Hepatocyte (in vitro differentiated cells): ENCODE data around the gene STAC.

ENCODE experiments used
- EZH2 ChIP-seq: fragments of 200-600 bp; sonication (generic); IDR thresholded peaks from 2 replicates; pipeline ENCODE4 v1.6.1; 2016; ENCODE audit warnings: antibody characterized with exemption, mild to moderate bottlenecking, borderline replicate concordance
- TF ChIP-seq, protein P1 (sequence below): fragments of 200-600 bp; sonication (generic); IDR thresholded peaks from 2 replicates; pipeline ENCODE4 v1.5.1; 2016; ENCODE audit warnings: antibody characterized with exemption, mild to moderate bottlenecking; ENCODE audit not compliant: poor library complexity

- TF ChIP-seq, protein P1, sequence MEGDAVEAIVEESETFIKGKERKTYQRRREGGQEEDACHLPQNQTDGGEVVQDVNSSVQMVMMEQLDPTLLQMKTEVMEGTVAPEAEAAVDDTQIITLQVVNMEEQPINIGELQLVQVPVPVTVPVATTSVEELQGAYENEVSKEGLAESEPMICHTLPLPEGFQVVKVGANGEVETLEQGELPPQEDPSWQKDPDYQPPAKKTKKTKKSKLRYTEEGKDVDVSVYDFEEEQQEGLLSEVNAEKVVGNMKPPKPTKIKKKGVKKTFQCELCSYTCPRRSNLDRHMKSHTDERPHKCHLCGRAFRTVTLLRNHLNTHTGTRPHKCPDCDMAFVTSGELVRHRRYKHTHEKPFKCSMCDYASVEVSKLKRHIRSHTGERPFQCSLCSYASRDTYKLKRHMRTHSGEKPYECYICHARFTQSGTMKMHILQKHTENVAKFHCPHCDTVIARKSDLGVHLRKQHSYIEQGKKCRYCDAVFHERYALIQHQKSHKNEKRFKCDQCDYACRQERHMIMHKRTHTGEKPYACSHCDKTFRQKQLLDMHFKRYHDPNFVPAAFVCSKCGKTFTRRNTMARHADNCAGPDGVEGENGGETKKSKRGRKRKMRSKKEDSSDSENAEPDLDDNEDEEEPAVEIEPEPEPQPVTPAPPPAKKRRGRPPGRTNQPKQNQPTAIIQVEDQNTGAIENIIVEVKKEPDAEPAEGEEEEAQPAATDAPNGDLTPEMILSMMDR, result no peak
- no peak for TF ChIP-seq EZH2
Measured at GRCh38 chr3:36459177-36459576, 78.9 kb downstream of the STAC start.
